Thyroid gland (tissue), 4 donors: ENCODE data around the gene TNC. TPM values are rescaled to one million over a fixed set of nuclear protein-coding genes. Genes with fewer than 3 reads are reported as not detected.

Experiments
- DNase-seq, 2 donors: peaks; one replicate each; pipeline ENCODE4 v3.0.0-alpha.2; 2019
- H3K27ac ChIP-seq, 3 donors: fragments of 200-600 bp; sonication (generic); 1 replicate in 2 of 3; 2 replicates in 1 of 3; pipeline ENCODE4 v1.5.1; 2016 to 2019; ENCODE audit warnings: mild to moderate bottlenecking in 1 of 3, moderate library complexity in 1 of 3
- H3K27me3 ChIP-seq: fragments of 200-600 bp; sonication (generic); one replicate; pipeline ENCODE4 v1.5.1; 2019
- H3K36me3 ChIP-seq, 2 donors: fragments of 200-600 bp; sonication (generic); one replicate each; pipeline ENCODE4 v1.5.1; 2016 to 2019
- H3K4me1 ChIP-seq, 2 donors: fragments of 200-600 bp; sonication (generic); one replicate each; pipeline ENCODE4 v1.5.1; 2017 to 2019
- H3K4me3 ChIP-seq, 3 donors: fragments of 200-600 bp; sonication (generic); replicated peaks in 1 of 3; 1 replicate in 2 of 3; 2 replicates in 1 of 3; pipeline ENCODE4 v1.5.1; 2016; ENCODE audit warnings: mild to moderate bottlenecking in 1 of 3
- H3K9me3 ChIP-seq: fragments of 200-600 bp; sonication (generic); one replicate; pipeline ENCODE4 v1.5.1; 2017
- POLR2A ChIP-seq, 2 donors: fragments of 450-650 bp; IDR thresholded peaks; one replicate each; pipeline ENCODE4 v1.6.1; 2017; ENCODE audit warnings: antibody characterized with exemption in 2 of 2, mild to moderate bottlenecking in 2 of 2, moderate library complexity in 1 of 2
- WGBS, 2 donors: methylation state at CpG; one replicate each; pipeline ENCODE4 v1.1.5; 2017; 5-methylcytosine and 5-hydroxymethylcytosine counted together
- intact Hi-C: fragments of 100-400 bp; cut with DNase I; formaldehyde crosslinking; loops from one replicate; pipeline ENCODE4 v1.15.1; 2023
- total RNA-seq, 4 donors: library from RNA; depleted of rRNA; stranded (reverse); fragments of >200 nt; gene quantifications; one replicate each; pipeline ENCODE4 v1.2.3, GENCODE V29; 2016
- TF ChIP-seq, protein P1 (sequence below), 6 experiments: fragments of 200-600 bp in 3 of 6; fragments of 450-650 bp in 3 of 6; sonication (generic) in 3 of 6; IDR thresholded peaks; one replicate each; pipeline ENCODE4 v1.5.1; 2016 to 2019; ENCODE audit warnings: antibody characterized with exemption in 6 of 6, mild to moderate bottlenecking in 2 of 6, inconsistent platforms in 1 of 6, moderate library complexity in 1 of 6

Gene TNC
- total RNA-seq, 4 donors from 2014 or later, result 1.0 to 21.8 (median 6.4) TPM

DNA sequence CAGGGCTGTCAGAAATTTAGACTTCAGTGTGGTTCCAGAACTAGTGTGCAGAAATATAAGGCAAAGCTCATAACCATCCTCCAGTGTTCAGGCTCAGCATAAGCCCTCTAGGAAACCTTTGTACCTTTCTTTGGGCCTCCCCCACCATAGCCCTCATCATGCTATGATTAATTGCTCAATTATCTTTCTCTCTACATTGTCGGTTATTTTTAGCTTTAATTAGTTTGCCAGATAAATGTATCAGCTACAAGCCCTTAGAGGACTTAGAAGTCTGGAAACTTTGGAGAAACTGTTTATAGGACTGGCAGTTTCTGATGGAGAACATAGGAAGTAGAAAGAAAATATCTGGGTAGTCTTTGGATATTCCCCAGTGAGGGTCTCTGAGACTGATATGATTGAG lies 43.5 kb upstream of the TNC start:
- TF ChIP-seq, protein P1, sequence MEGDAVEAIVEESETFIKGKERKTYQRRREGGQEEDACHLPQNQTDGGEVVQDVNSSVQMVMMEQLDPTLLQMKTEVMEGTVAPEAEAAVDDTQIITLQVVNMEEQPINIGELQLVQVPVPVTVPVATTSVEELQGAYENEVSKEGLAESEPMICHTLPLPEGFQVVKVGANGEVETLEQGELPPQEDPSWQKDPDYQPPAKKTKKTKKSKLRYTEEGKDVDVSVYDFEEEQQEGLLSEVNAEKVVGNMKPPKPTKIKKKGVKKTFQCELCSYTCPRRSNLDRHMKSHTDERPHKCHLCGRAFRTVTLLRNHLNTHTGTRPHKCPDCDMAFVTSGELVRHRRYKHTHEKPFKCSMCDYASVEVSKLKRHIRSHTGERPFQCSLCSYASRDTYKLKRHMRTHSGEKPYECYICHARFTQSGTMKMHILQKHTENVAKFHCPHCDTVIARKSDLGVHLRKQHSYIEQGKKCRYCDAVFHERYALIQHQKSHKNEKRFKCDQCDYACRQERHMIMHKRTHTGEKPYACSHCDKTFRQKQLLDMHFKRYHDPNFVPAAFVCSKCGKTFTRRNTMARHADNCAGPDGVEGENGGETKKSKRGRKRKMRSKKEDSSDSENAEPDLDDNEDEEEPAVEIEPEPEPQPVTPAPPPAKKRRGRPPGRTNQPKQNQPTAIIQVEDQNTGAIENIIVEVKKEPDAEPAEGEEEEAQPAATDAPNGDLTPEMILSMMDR (IDR thresholded peaks at IDR 0.05), result no peak
- TF ChIP-seq POLR2A (IDR thresholded peaks at IDR 0.05), result no peak
- no peak overlapping the region for H3K4me3 ChIP-seq
- DNase-seq, result no peak
- H3K36me3 ChIP-seq, result no peaks in the 10 kb centered on the region
- H3K4me1 ChIP-seq, result no peaks in the 10 kb centered on the region
- WGBS, 2 donors, result 67 to 73% methylated on average over 1 of the region's 1 CpG
- H3K27ac ChIP-seq, result no peak overlapping the region
- no peaks in the 10 kb centered on the region for H3K9me3 ChIP-seq
- H3K27me3 ChIP-seq, result no peaks in the 10 kb centered on the region
- intact Hi-C loops, result no loop called here

DNA sequence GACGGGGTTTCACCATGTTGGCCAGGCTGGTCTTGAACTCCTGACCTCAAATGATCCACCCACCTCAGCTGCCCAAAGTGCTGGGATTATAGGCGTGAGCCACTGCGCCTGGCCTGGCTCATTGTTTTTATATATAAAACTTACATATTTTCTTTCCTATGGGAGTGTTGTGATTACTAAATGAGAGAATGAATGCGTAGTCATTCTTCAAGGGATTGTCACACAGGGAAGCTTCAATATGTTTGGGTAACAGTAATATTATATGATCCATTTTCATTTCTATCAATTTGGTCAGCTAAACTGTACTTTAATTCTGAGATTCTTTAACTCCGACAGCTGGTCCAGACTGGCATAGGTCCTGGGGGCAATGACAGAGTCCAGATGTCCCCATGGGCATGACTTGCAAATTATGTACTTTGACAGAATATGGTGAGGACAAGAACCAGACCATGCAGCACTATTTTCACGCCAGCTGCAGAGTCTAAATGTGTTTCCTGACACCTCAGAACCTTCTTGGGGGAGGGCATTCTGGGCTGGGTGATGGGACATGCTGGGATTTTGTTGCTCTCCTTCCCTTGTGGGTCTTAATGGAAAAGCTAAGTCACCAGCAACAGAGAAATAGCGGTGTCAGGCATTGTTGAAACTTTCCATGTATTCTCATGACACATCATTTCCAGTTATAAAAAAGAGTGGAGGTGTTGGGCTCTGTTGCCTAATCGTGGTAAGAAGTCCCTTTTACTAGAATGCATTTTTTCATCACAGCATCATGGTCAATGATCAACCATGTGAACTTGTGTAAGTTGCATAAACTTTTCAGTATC lies 40.9 kb upstream of the TNC start:
- no peak for TF ChIP-seq POLR2A (IDR thresholded peaks at IDR 0.05)
- TF ChIP-seq, protein P1 (IDR thresholded peaks at IDR 0.05), result no peak
- Histone ChIP-seq H3K27ac (no peak overlapping the region), H3K9me3 (no peaks in the 10 kb centered on the region), H3K4me1 (no peaks in the 10 kb centered on the region), H3K4me3 (no peak overlapping the region), H3K27me3 (no peaks in the 10 kb centered on the region), H3K36me3 (no peaks in the 10 kb centered on the region)
- WGBS, 2 donors, result 74 to 84% methylated on average over 8 of the region's 8 CpGs
- intact Hi-C loops, result no loop called here
- no peak for DNase-seq

DNA sequence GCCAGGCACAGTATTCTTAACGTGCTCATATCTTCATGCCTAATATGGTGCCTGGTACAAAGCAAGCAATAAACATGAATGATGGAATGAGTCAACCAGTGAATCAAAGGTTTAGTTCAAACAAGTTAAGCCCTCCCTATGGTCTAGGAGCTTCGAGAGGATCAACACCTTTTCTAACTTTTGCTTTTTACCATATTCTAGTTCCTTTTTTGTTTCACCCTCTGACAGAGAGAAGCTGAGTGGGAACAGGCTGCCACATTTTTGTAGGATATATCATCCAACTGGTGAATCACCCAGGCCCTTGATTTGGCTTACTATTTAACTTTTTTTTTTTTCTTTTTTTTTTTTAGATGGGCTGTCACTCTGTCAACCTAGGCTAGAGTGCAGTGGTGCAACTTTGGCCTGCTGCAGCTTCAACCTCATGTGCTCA lies 39.3 kb upstream of the TNC start:
- Histone ChIP-seq H3K36me3 (no peaks in the 10 kb centered on the region), H3K9me3 (no peaks in the 10 kb centered on the region), H3K27me3 (no peaks in the 10 kb centered on the region), H3K27ac (no peak overlapping the region), H3K4me1 (no peaks in the 10 kb centered on the region), H3K4me3 (no peak overlapping the region)
- WGBS, 2 donors, result 70 to 83% methylated on average over 2 of the region's 2 CpGs
- intact Hi-C loops, result no loop called here
- DNase-seq, result no peak
- TF ChIP-seq, protein P1 (IDR thresholded peaks at IDR 0.05), result no peak
- TF ChIP-seq POLR2A (IDR thresholded peaks at IDR 0.05), result no peak

DNA sequence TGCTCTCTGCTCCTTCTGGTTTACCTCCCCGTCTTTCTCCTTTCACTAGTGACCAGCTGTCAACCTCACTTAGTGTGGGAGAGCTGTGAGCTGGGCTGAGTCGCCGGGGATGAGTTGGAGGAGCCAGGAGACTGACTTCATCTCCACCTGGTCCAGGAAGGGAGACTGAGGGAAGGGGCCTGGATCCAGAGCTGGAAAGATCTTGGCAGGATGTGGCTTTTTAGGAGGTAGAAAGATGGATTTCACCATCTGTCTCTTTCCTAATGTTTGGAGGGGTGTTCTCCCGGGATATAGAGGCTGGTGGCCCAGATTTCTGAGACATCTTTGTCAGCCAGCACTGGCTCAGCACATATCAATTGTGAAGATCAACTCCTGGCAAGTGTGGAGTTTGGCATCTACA lies 37.1 kb upstream of the TNC start:
- 79 to 83% methylated on average over 4 of the region's 4 CpGs for WGBS, 2 donors
- intact Hi-C loops, result no loop called here

DNA sequence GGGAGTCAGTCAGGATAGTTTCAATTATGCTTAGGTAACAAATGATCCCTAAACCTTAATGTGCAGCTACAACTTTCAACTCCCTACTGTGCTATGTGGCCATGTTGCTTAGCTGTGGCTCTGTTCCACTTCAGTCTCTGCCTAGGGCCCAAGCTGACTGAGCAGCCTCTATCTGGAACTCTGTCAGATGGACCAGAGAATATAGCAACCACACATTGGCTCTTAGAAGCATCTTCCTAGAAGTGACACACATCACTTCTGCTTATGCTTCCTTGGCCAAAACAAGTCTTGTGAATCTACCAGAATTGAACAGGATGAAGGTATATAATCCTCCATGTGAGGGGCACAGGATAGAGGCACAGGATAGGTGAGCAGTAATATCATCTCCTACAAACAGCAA lies 36.7 kb upstream of the TNC start:
- DNase-seq, result no peak
- TF ChIP-seq POLR2A (IDR thresholded peaks at IDR 0.05), result no peak
- TF ChIP-seq, protein P1 (IDR thresholded peaks at IDR 0.05), result no peak
- Histone ChIP-seq H3K27me3 (no peaks in the 10 kb centered on the region), H3K36me3 (no peaks in the 10 kb centered on the region), H3K9me3 (no peaks in the 10 kb centered on the region), H3K4me3 (no peak overlapping the region), H3K4me1 (no peaks in the 10 kb centered on the region), H3K27ac (no peak overlapping the region)
- intact Hi-C loops, result no loop called here

More for the DNA sequence above, 37.1 kb upstream of the TNC start:
- TF ChIP-seq, protein P1 (IDR thresholded peaks at IDR 0.05), result no peak
- TF ChIP-seq POLR2A (IDR thresholded peaks at IDR 0.05), result no peak
- H3K27ac ChIP-seq, result no peak overlapping the region
- no peaks in the 10 kb centered on the region for H3K4me1 ChIP-seq
- H3K4me3 ChIP-seq, result no peak overlapping the region
- no peaks in the 10 kb centered on the region for H3K9me3 ChIP-seq
- no peaks in the 10 kb centered on the region for H3K36me3 ChIP-seq
- no peaks in the 10 kb centered on the region for H3K27me3 ChIP-seq
- DNase-seq, result no peak
